GM21390 (cell line): ENCODE results near the gene NOTCH3.

Experiments
- ATAC-seq: cut with Tn5 transposase; IDR thresholded peaks from one replicate; pipeline ENCODE4 v1.9.1; 2021; ENCODE audit not compliant: unreplicated experiment

Gene NOTCH3

DNA sequence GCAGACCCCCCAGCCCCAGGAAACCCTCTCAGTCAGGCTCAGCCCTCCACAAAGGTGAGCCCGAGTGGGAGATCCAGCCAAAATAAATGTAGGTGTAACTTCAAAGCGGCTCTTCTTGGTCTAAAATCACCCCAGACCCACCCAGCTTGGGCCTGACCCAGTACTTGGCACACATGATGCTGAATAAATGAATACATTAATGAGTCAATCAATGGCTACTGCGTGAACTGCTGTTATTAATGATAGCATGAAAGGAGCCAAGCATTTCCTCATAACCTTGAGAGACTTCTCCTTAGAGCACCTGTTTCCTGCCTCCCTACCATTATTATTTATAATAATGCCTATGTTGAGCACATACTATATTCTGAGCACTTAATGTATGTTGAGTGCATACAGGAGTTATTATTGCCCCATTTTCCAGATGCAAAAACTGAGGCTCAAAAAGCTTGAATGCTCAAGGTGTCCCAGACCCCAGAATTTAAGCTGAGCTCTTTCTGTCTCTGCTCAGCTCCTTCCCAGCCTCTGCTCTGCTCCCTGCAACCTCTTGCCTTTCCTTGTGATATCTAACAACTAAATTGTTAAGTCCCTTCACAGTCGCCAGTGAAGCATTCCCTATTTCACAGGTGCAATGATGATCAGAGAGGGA is 4.3 kb downstream of the NOTCH3 start:
- ATAC-seq, result no peak

DNA sequence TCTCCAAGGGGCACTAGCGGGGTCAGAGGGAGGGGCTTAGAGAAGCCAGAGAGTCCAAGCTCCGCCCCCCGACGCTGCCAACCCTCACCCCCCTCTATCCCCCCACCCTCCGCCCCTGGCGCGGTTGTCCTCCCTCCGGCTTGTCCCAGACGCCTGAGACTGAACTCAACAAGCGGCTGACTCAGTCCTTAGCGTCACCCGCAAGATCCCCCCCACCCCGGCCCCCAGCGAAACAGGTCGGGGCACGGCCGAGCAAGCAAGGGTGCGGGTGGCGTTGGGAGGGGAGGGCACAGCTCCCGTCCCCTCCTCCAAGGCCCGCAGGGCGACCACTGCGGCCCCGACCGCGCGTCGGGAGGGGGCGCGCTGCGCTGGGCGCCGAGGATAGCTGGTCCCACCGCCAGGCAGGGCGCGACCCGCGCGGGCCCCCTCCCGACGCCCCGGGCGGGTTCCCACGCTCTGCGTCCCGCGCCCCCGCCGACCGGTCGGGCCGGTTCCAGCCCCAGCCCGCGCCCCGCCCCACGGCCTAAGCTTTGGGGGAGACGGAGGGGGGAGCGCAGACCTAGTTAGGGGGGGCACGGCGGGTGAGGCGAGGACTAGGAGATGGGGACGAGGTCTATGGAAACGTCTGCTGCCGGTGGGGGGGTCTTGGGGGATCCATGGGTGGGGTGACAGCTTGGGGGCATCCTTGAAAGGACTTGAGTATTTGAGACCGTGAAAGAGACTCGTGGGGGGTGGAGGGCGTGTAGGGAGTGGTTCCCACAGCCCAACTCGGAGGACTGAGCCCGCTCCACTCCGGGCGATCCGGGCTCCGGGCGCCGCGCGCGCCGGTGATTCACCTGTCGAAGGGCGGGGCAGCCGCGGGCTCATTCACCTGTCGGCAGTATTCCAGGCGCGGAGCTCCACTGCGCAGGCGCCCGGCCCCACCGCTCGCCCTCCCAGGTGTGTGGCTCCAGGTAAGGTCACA is 5.1 kb downstream of the NOTCH3 start:
- ATAC-seq, result no peak

DNA sequence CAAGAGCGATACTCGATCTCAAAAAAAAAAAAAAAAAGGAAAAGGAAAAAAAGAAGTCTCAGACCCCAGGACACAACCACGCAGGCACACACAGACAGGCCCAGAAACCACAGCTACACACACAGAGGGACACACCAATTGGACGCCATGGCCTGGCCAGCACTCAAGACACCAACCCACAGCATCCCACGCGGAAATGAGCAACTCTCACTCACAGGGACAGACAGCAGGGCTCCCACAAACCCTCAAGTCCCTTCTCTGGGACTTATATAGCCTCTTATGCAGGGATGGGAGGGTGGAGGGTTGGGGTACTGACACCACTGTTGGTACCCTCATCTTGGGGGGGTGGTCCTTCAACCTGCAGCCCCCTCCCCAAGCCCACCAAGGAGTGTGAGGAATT is 5.9 kb downstream of the NOTCH3 start:
- ATAC-seq, result no peak

DNA sequence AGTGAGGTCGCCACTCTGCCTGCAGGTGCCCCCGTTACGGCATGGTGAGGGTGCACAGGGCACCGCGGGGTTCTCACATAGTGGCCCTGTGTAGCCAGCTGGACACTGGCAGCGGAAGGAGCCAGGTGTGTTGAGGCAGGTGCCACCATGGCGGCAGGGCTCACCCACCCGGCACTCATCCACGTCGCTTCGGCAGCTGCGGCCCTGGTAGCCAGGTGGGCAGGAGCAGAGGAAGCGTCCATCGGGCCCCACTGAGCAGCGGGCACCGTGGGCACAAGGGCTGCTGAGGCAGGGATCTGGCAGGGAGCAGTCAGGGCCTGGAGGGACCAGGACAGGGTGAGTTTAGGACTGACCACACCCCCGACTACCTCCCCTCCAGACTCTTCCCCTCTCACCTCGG is 8.8 kb downstream of the NOTCH3 start:
- ATAC-seq, result no peak

DNA sequence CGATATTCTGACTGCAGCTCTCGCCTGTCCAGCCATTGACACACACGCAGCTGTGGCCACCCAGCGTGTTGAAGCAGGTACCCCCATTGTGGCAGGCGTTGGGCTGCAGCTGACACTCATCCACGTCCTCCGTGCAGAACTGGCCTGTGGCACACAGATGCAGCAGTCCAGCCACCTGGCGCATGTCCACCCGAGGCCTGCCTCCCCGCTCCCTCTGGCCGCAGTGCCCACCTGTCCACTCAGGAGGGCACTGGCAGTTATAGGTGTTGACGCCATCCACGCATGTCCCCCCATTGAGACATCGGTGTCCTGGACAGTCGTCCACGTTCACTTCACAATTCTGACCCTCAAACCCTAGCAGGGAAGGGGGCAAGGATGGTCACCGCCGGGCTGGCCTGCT is 9.3 kb downstream of the NOTCH3 start:
- ATAC-seq, result no peak

DNA sequence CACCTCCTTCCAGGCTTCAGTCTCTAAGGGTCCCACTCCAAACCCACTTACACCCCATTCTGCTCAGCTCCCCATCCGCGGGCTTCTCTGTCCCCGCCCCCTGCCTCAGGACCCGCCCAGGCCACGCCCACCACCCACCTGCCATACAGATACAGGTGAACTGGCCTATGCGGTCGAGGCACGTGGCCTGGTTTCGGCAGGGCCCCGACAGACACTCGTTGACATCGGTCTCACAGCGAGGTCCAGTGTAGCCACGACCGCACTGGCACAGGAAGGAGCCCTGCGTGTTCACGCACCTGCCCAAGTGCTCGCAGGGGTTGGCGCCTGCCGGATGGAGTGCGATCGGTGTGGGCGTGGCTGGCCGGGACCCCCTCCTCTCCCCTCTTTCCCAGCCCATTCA is 11.9 kb downstream of the NOTCH3 start:
- no peak for ATAC-seq

DNA sequence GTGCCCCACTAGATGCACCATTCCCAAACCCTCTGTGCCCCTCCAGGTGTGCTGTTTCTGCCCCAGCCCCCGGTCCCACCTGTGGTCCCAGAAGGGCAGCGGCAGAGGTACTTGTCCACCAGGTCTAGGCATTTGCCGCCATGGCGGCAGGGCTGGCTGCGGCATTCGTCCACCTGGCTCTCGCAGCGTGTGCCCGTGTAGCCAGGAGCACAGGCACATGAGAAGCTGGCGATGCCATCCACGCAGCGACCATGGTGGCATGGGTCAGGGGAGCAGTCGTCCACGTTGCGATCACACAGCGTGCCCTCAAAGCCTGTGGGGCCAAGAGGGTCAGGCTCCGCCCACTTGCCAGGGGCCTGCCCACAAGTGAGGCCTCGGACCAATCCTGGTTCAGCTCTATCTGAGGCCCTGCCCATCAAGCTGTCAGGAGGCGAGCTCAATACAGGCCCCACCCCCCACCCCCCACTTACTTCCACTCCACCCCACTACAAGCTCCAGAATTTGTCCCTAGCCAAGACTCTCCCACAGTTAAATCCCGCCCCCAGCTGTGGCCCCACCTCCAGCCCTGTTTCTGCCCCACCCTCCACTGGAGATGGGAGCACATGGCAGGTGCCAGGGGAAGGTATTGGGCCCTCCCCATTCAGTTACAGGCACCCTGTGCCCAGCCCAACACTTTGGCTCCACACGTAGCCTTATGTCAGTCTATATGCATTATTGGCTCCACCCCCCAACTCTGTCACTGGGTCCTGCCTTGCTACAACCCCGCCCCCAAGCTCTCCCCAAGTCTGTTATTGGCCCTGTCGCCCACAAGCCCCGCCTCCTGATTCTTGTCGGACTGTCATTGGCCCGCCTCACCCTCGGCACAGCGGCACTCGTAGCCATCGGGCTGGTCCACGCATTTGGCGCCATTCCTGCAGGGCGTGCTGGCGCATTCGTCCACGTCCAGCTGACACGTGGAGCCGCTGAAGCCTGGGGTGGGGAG is 13.5 kb downstream of the NOTCH3 start:
- ATAC-seq, result no peak

DNA sequence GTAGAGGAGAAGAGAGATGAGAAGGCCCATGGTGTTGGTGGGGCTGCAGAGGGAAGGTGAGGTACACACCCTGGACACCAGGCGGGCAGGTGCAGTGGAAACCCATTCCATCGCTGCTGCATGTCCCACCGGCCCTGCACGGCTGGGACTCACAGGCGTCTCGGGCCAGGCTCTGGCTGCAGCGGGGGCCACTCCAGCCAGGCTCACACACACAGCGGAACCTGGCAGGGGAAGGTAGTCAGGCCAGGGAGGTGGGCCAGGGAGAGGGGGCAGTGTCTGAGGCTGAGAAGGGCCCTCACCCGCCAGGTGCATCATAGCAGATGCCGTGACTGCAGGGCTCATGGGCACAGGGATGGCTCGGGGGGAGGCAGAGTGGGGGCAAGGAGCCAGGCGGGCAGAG is 15.6 kb downstream of the NOTCH3 start:
- no peak for ATAC-seq

DNA sequence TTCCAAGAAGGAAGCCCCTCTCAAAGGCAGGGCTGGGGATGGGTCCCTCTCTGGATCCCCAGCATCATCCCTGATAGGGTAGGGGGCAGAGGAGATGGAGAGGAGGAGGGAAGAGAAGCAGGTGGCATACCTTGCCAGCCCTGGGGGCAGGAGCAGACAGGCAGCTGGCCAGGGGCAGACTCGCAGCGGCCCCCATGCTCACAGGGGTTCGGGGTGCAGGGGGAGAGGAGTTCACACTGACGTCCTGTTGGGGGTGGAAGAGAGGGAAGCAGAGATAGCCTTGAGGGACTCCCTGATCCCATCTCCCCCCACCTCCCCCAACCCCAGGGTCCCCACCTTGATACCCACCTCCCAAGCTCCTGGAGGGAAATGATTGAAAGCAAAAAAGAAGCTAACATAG is 16.0 kb downstream of the NOTCH3 start:
- ATAC-seq, result no peak

DNA sequence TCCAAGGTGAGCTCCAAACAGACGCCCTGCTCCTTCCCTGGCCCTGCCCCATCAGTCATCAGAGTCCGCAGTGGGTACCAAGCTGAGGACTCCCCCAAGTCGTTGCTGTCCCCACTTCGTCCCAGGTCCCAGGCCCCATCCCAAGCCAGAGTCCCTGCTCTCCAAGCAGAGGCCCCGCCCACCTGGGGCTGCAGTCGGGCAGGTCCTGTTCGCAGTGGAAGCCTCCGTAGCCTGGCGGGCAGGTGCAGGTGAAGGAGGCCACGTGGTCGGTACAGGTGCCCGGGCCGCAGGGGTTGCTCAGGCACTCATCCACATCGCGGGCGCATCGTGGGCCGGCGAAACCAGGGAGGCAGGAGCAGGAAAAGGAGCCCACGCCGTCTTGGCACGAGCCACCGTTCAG is 19.4 kb downstream of the NOTCH3 start:
- ATAC-seq, result no peak

DNA sequence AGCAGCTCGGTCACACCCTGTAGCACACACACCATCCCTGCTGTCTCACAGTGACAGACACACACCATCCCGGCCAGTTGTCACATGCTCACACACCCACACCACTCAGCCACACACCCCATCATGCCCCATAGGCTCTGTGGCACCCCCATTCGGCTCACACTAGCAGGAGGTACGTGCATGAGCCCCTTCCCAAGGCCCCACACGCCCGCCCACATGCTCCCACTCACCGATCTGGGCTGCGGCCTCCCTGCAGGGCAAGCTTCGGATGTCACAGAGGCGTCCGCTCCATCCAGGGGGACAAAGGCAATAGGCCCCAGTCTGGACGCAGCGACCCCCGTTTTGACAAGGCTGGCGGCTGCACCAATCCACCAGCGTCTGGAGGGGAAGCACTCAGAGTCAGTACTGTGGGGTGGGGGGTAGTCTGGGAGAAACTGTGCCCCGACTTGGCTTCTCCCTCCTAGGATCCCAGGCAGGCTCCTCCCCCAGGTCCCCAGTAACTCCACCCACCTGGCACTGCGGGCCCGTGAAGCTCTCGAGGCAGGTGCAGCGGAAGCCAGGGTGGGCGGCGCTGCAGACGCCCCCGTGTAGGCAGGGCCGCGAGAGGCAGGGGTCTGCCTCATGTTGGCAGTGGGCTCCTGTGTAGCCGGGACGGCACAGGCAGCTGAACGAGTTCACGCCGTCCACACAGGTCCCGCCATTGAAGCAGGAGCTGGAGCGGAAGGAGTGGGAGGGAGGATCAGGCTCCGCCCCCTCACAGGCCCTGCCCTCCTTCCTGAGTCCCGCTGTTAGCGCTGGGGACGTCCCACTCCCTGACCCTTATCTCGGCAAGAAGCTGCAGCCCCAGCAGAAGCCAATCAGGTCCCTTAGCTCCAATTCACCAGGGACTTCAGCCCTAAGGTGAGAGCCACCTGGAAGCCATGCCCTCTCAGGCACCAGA is 20.1 kb downstream of the NOTCH3 start:
- ATAC-seq, result no peak

DNA sequence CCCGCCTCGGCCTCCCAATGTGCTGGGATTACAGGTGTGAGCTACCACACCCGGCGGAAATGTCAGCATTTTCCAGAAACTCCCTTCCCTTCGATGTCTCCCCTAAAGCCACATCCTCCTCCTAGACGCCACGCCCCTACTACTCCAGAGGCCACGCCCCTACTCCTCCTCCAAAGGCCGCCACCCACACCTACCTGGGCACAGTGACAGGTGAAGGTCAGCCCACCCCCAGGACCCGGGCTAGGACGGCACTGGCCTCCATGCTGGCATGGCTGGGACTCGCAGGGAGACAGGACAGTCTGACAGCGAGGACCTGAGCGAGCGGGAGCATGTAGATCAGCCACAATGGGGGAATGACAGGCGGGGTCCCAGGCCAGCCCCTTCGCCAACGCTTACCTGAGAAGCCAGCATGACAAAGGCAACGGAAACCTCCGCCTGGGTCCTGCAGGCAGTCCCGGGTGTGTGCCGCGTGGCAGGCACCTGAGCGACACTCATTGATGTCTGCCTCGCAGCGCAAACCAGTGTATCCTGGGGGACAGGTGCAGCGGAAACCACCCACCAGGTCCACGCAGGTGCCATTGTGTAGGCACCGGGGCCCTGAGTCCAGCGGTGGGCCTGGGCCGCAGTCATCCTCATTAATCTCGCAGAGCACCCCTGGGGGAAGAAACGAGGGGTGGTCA is 22.0 kb downstream of the NOTCH3 start:
- no peak for ATAC-seq

DNA sequence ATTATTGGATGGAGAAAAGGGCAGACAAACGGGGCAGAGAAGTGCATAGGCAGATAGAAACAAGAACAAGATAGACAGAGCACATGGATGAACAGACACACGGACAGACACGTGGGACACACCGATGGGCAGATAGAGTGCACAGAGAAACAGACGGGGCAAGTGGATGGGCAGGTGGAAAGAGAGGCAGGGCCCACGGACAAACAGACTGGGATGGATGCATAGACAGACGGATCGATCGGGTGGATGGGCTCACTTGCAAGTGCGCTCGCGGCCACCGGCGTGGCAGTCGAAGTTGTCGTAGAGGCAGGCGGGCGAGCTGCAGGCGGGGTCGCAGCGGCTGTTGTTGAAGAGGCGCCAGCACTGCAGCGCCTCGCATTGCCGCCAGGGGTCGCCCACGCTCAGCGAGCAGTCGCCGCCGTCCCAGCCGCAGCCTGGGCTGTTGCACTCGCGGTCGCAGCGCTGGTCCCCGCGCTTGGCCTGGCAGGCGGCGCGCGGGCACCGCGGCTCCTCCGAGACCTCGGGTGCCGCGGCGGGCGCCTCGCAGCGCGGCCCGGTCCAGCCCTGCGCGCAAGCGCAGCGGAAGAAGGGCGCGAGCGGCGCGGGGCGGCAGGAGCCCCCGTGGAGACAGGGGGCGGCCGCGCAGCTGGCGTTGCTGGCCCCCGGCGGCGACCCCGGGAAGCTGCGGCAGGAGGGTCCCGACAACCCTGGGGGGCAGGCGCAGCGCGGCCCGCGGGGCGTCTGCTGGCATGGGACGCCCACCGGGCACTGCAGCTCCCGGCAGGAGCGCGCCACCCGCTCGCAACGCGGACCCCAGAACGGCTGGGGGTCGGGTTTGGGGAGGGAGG is 23.3 kb downstream of the NOTCH3 start:
- ATAC-seq, result no peak

DNA sequence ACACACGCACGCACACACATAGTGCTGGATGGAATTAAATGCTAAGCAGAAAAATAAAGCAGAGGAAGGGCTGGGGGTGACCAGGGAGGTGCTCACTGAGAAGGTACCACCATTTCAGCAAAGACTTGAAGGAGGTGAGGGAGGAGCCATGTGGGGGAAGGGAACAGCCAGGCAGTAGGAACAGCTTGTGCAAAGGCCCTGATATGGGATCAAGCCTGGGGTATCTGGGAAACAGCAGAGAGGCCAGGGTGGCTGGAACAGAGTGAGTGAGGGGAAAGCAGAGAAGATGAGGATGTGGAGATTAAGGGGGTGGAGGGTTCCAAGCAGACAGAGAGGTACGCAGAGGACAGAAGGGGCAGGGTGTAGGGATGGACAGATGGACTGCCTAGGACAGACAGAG is 25.2 kb downstream of the NOTCH3 start:
- ATAC-seq, result no peak

DNA sequence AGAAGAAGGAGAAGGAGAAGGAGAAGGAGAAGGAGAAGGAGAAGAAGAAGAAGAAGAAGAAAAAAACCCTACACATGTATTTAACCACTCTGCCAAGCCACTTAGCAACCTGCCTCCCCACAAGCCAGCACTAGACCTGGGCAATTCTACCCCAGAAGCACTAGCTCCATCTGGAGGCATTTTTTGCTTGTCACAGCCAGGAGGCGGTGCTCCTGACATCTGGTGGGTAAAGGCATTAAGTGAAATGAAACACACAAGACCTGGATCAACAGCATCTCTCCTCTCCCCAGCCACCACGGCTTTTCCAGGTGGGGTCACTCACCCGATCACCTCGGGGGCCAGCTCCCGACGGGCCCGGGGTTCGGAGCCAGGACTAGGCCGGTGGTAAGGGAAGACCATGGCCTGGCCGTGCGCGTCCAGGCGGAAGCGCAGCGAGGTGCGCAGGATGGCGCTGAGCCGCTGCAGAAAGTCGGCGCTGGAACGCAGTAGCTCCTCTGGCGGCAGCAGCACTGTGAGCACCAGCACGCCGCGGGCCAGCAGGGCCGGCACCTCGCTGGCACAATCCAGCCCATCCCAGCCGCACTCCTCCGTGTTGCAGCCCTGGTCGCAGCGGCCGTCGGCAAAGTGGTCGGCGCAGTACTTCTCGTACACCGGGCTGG is 26.9 kb downstream of the NOTCH3 start:
- no peak for ATAC-seq

DNA sequence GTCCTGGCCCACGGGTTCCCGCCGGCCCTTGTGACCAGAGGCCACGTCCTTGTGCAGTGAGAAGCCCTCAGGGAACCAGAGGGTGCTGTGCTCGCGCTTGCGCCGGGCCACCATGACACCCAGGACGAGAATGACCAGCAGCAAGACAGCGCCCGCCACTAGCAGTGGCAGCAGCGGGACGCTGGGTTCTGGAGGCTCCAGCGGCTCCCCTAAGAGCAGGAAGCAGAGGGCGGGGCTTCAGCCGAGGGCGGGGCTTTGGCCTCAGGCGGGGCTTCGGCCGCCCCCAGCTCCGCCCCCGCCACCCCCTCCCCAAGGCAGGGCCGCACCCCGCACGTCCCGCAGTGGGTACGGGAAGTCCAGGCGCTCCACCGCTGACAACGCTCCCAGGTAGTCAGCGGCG is 30.4 kb downstream of the NOTCH3 start:
- ATAC-seq, result no peak

DNA sequence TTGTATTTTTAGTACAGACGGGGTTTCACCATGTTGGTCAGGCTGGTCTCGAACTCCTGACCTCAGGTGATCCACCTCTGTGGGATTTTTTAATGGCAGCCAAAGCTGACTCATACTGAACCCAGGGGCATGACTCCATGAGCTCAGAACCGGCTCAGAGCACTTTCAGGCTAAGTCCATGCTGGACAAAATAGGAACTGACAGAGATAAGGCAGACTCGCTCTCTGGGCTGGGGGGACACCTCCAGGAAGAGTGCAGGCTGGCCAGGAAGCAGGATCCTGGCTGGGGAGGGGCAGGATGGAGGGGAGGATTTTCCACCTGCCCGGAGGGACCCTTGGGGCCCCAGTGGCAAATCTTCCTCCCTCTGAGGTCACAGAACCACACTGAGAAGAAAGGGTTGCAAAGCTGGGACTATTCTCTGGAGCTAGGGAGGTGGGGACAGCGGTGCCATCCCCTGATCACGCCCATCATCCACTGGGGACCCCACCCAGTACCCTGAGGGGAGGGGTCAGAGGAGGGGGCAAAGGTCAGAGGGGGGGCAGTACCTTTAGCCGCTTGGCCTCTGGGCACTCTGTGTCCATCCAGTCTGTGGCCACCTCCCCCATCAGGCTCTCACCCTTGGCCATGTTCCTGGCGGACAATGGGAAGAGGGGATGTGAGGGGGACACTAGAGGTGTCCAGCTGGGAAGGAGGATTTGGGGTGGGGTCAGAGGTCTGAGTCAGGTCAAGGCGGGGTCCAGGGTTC is 31.1 kb downstream of the NOTCH3 start:
- no peak for ATAC-seq

DNA sequence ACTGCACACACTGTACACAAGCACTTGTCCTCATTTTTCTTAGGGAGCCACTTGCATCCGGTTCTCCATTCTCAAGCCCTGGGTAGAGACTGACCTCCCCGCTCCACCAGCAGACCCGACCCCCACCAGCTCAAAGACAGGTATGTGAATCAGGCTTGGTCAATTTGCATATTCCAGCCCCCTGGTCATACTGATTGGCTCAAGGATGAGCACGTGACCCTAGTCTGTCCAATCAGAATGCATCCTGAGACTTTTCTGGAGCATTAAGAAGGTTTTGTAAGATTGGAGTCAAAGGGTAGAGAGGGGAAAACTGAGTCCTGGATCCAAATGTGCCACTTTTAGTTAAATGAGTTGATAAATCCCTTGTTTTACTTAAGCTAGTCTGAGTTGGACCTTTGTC is 34.1 kb downstream of the NOTCH3 start:
- no peak for ATAC-seq
